HG03159 (cell line): Measurements from ENCODE around the gene UBE2Q1.
"Not testable (repeated sequence)": the region's sequence is repeated elsewhere in the genome, so short reads cannot be mapped to it uniquely, and the experiment has no call there.

Experiments
- ATAC-seq: cut with Tn5 transposase; IDR thresholded peaks from one replicate; pipeline ENCODE4 v1.9.1; 2021; ENCODE audit warnings: mild to moderate bottlenecking, moderate library complexity; ENCODE audit not compliant: unreplicated experiment

Gene UBE2Q1

DNA sequence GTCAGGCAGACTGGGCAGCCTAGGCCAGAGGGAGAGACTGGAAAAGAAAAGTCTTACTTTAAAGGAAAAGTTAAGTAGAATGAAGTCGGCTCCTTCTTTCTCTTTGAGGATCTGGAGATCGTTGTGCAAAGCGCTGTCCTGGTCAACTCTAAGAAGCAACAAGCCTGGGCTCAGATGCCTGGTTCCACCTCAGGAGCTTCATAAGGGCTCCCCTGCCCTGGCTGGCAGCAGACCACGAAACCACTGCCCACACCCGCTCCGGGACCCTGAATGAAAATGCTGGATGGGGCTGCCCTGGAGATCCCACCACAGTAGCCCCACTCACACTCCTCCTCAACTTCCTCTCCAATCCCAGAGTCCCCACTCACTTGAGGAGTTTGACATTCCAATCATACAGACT, 6.4 kb downstream of the UBE2Q1 start:
- no peak for ATAC-seq

DNA sequence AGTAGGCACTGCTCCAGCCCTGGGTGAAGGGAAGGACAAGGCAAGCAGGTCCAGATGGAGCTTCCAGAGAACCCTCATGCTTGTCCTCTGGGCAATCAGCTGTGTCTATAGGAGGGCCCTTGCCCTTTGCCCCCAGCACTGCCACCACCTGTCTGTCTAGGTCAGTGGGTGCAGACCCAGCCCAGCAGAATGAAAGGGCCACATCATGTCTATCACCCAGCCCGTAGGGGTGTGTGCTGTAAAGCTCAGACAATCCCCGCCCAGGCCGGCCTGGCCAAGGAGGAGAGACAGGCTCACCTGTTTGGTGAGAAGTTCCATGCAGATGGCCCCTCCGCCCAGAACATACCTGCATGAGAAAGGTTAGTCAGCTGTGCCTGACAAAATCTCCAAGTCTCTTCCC, 7.0 kb downstream of the UBE2Q1 start:
- ATAC-seq, result no peak

GRCh38 chr1:154550657-154551056, 7.8 kb downstream of the UBE2Q1 start:
- no peak for ATAC-seq

DNA sequence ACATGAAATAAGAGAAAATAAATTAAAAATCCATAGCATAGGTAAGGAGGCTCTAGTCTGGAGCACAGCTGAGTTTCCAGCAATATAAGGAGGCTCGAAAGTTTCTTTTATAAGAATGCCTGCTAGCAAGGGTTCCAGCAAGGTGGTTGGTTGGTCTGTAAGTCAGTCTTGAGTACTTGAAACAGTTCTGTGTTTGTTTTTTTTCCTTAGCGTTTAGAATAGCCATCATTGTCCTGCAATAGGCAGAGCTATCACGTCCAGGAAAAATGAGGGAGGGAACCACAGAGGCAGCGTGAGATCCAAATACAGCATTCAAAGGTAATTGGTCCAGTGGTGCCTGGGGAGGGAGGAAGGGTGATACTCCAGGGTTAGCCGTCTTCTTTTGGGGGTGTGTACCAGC, 8.4 kb downstream of the UBE2Q1 start:
- ATAC-seq, result no peak

GRCh38 chr1:154549202-154549770, 9.2 kb downstream of the UBE2Q1 start:
- ATAC-seq, result no peak

DNA sequence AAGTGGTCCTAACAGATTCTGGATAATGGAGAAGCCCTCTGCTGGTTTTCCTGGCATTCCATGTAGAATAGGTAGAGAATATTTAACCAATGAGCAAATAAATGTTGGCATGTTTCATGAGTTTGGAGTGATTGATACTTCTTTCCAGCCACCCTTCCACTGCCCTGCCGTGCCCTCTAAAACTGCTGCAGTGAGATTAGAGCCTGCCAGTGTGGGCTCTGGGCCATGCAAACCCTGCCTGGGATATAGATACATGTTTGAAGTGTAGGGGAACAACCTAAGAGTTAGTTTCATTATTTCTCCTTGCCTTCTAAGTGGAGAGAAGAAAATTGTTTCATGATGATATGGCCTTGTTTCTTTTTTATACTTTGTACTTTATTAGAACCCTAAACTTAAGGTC, 10.4 kb downstream of the UBE2Q1 start:
- no peak for ATAC-seq

- ATAC-seq, result no peak
Observed at GRCh38 chr1:154547105-154547732, 11.2 kb downstream of the UBE2Q1 start.

DNA sequence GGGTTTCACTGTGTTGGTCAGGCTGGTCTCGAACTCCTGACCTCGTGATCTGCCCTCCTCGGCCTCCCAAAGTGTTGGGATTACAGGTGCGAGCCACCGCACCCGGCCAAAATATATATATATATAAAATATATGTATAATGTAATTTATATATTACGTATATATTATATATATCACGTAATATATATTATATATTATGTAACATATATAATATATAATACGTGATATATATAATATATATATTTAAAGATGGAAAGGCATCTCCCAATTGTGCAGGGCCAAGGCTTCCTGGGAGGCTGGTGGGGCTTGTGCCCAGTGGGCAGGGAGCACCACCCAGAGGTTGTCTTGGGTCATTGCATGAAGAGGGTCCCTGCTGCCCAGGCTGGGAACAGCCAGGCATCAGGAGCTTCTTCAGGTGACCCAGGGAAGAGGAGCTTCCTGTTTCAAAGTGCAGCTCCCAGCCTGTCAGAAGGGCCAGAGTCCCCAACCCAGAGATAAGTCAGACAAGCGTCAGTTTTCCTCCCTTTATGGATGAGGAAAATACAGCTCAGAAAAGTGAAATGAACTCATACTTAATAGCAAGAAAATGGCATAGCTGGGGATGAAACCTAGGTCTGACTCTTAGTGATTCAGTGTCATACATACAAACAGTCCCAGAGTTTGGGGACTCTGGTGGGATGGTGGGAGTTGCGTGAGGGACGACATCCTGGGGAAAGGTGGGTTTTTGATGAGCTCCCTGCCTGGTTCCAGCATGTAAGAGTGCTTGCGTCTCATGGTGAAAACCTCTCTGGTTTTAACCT, 12.0 kb downstream of the UBE2Q1 start:
- ATAC-seq, result no peak

DNA sequence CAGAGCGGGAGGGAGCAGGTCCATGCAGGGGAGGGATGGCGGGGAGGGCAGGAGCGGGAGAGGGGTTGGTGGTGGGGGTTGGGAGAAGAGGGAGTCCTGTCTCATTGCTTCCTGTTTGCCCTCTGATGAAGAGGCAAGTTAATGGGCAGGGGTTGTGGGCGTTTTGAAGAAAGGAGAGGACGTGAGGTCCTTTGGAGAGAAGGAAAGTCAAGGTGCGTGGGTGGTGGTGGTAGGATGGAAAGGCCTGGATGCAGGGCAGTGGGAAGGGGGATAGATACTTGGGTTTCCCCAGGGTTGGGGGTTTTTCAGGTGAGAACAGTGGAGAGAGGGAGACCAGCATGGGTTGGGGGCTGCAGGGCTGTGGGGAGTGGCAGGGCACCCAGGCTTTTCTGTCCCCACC, 17.2 kb downstream of the UBE2Q1 start:
- ATAC-seq, result no peak

- no peak for ATAC-seq
Observed at GRCh38 chr1:154539486-154540483, 18.7 kb downstream of the UBE2Q1 start.

DNA sequence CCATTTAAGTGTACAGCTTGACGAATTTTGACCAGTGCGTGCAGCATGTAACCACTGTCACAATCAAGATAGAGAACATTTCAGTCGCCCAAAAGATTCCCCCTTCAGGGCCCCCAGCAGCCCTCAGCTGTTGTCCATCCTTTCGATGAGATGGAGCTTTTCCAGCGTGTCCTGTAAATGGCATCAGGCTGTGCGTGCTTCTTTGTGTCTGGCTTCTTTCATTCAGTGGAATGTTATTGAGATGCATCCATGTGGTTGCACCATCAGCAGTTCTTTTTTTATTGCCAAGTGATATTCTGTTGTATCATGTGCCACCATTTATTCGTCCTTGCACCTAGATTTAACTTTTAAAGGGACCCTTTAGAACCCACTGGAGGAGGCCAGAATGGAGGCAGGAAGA, 21.9 kb downstream of the UBE2Q1 start:
- no peak for ATAC-seq

GRCh38 chr1:154533952-154534844, 24.3 kb downstream of the UBE2Q1 start:
- ATAC-seq, result no peak

DNA sequence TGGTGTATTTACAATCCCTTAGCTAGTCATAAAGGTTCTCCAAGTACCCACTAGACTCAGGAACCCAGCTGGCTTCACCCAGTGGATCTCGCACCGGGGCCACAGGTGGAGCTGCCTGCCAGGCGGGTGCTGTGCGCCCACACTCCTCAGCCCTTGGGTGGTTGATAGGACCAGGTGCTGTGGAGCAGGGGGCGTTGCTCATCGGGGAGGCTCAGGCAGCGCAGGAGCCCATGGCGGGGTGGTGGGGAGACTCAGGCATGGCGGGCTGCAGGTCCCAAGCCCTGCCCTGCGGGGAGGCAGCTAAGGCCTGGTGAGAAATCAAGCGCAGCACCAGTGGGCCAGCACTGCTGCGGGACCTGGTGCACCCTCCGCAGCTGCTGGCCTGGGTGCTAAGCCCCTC, 26.5 kb downstream of the UBE2Q1 start:
- not testable (repeated sequence) for ATAC-seq

DNA sequence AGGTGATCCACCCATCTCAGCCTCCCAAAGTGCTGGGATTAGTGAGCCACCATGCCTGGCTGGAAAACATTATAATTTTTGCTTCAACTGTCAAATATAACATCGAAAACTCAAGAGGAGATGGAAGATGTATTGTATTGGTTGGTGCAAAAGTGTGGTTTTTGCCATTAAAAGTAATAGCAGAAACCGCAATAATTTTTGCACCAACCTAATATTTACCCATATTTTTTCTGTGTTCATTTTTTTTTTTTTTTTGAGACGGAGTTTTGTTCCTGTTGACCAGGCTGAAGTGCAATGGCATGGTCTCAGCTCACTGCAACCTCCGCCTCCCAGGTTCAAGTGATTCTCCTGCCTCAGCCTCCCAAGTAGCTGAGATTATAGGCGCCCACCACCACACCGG, 29.2 kb downstream of the UBE2Q1 start:
- ATAC-seq, result no peak

DNA sequence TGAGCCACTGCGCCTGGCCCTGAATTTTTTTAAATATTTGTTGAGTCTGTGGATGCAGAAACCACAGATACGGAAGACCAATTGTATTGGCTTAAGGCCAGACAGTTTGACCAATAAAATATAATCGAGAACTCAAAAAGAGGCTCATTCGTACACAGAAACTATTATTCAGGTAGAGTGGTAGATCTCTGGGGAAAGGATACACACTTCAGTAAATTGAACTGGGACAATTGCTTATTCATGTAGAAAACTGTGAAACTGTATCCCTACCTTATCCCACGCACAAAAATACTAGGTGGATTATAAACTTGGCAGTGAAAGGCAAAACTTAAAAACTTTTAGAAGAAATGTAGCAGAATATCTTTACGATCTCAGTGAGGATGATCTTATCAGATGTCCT, 31.3 kb downstream of the UBE2Q1 start:
- no peak for ATAC-seq

- no peak for ATAC-seq
Observed at GRCh38 chr1:154524881-154525280, 33.6 kb downstream of the UBE2Q1 start.

- ATAC-seq, result no peak
Observed at GRCh38 chr1:154521695-154522094, 36.8 kb downstream of the UBE2Q1 start.

DNA sequence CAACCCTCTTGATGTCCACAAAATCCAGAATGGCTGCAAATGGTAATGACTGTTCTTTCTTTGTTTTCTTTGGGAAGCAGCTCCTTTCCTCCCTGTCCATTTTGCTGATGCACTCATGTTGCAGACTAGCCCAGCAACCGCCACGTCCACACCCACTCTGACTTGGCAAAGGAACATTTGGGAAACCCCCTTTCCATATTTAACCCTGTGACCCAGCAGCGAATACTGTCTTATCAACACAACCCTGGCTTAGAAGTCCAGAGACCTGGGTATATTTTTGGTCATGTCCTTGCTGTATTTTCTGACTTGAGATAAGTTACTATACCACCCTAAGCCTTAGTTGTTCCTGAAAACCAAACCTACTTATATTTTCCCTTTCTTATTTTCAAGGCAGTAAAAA, 38.1 kb downstream of the UBE2Q1 start:
- no peak for ATAC-seq

GRCh38 chr1:154519591-154519991, 38.9 kb downstream of the UBE2Q1 start:
- no peak for ATAC-seq

GRCh38 chr1:154517661-154518060, 40.8 kb downstream of the UBE2Q1 start:
- ATAC-seq, result no peak
